Neural progenitor cell (in vitro differentiated cells): ENCODE data around the gene GNAI3. TPM values are rescaled to one million over a fixed set of nuclear protein-coding genes. Genes with fewer than 3 reads are reported as not detected.

ENCODE experiments used
- DNase-seq: peaks from one replicate; pipeline ENCODE4 v3.0.0-alpha.2; 2016; ENCODE audit warnings: low spot score
- H2AFZ ChIP-seq: fragments of 200-600 bp; sonication (generic); replicated peaks from 2 replicates; pipeline ENCODE4 v1.6.1; 2016; ENCODE audit warnings: antibody characterized with exemption
- H3F3A ChIP-seq: fragments of 200-600 bp; sonication (generic); 2 replicates; pipeline ENCODE4 v1.6.1; 2016; ENCODE audit warnings: antibody characterized with exemption, low read depth
- H3K27ac ChIP-seq: fragments of 200-600 bp; sonication (generic); 2 replicates; pipeline ENCODE4 v1.5.1; 2016; ENCODE audit warnings: mild to moderate bottlenecking
- H3K27me3 ChIP-seq: fragments of 200-600 bp; sonication (generic); 2 replicates; pipeline ENCODE4 v1.6.1; 2016; ENCODE audit warnings: mild to moderate bottlenecking, moderate library complexity
- H3K36me3 ChIP-seq: fragments of 200-600 bp; sonication (generic); 2 replicates; pipeline ENCODE4 v1.5.1; 2016
- H3K4me1 ChIP-seq: fragments of 200-600 bp; sonication (generic); 2 replicates; pipeline ENCODE4 v1.6.1; 2016; ENCODE audit warnings: mixed run types
- H3K4me2 ChIP-seq: fragments of 200-600 bp; sonication (generic); 2 replicates; pipeline ENCODE4 v1.6.1; 2016
- H3K4me3 ChIP-seq: fragments of 200-600 bp; sonication (generic); 2 replicates; pipeline ENCODE4 v1.5.1; 2016
- H3K79me2 ChIP-seq: fragments of 200-600 bp; sonication (generic); 2 replicates; pipeline ENCODE4 v1.6.1; 2016; ENCODE audit warnings: low read depth
- H3K9ac ChIP-seq: fragments of 200-600 bp; sonication (generic); 2 replicates; pipeline ENCODE4 v1.6.1; 2016
- H3K9me3 ChIP-seq: fragments of 200-600 bp; sonication (generic); 2 replicates; pipeline ENCODE4 v1.5.1; 2016; ENCODE audit warnings: low read depth
- H4K20me1 ChIP-seq: fragments of 200-600 bp; sonication (generic); 2 replicates; pipeline ENCODE4 v1.6.1; 2016; ENCODE audit warnings: low read depth
- H3K27ac Mint-ChIP-seq: 3 replicates; pipeline ENCODE4 v1.8.0; 2021; ENCODE audit warnings: mixed read lengths
- H3K27me3 Mint-ChIP-seq: 2 replicates; pipeline ENCODE4 v1.8.0; 2022; ENCODE audit warnings: low read depth, mild to moderate bottlenecking, inconsistent platforms, moderate library complexity, mixed read lengths; ENCODE audit not compliant: insufficient read depth
- H3K36me3 Mint-ChIP-seq: 3 replicates; pipeline ENCODE4 v1.8.0; 2021; ENCODE audit warnings: mixed read lengths
- H3K4me1 Mint-ChIP-seq: 3 replicates; pipeline ENCODE4 v1.8.0; 2021; ENCODE audit warnings: mixed read lengths
- H3K4me3 Mint-ChIP-seq: 3 replicates; pipeline ENCODE4 v1.8.0; 2021; ENCODE audit warnings: mild to moderate bottlenecking, moderate library complexity, mixed read lengths
- H3K9me3 Mint-ChIP-seq: 3 replicates; pipeline ENCODE4 v1.8.0; 2020; ENCODE audit warnings: mixed read lengths
- EZH2 ChIP-seq: fragments of 200-600 bp; sonication (generic); IDR thresholded peaks from 2 replicates; pipeline ENCODE4 v1.6.1; 2017; ENCODE audit warnings: antibody characterized with exemption, mild to moderate bottlenecking, moderate library complexity
- EZH2phosphoT487 ChIP-seq: fragments of 200-600 bp; sonication (generic); IDR thresholded peaks from 2 replicates; pipeline ENCODE4 v1.6.1; 2017; ENCODE audit warnings: antibody characterized with exemption
- total RNA-seq: library from RNA; depleted of rRNA; stranded (reverse); fragments of >200 nt; gene quantifications from 2 replicates; pipeline ENCODE4 v1.2.3, GENCODE V29; 2015; ENCODE audit warnings: low replicate concordance
- TF ChIP-seq, protein P1 (sequence below): fragments of 200-600 bp; sonication (generic); IDR thresholded peaks from 2 replicates; pipeline ENCODE4 v1.5.1; 2017; ENCODE audit warnings: antibody characterized with exemption, mild to moderate bottlenecking

Gene GNAI3
- total RNA-seq, 1 donor from 2014 or later = 15.4 TPM

DNA sequence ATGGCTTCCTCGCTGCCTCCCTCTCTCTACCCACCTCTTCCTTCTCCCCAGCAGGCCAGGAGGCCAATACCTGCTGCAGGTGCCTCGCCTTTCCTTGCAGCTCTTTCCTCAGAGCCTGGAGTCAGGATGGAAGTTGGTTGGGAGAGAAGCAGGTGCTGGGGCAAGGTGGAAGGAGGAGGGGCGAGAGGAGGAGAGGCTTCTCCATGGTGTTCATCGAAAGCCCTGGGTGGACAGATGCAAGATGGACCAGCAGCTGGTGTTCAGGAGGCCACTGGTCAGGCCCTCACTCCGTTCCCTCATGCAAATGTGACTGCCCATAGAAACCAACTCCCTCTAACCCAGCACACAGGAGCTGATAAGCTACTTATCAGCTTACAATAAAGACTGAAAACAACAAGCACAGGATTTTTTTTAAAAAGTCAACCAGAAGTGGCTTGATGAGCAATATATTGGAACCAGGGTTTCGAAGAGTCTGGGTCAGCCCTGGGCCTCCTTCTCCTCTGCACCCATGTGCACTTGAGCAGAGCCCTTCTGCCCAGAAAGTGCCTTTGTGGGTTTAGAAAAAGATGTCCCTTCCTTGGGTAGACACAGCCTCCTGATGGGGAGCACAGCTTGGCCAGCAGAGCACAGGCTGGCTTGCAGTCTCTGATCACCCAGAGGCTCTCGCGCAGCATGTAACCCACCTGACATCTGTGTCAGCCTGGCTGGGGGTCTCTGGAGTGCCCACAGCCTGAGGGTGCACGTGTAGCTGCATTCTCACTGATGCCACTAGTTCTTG, 90.8 kb downstream of the GNAI3 start:
- Histone ChIP-seq H3K36me3 (no peaks in the 10 kb centered on the region), H3K4me3 (no peak overlapping the region), H3K79me2 (no peaks in the 10 kb centered on the region), H3K9me3 (no peaks in the 10 kb centered on the region), H3K4me1 (peaks cover 17% of the 10 kb centered on the region), H3K27ac (no peak overlapping the region), H2AFZ (peak overlapping the region; percentile 6), H3K9ac (no peak overlapping the region), H3K4me2 (no peak overlapping the region), H3K27me3 (peaks cover 8% of the 10 kb centered on the region), H3F3A (no peaks in the 10 kb centered on the region), H4K20me1 (no peaks in the 10 kb centered on the region)
- TF ChIP-seq, protein P1, sequence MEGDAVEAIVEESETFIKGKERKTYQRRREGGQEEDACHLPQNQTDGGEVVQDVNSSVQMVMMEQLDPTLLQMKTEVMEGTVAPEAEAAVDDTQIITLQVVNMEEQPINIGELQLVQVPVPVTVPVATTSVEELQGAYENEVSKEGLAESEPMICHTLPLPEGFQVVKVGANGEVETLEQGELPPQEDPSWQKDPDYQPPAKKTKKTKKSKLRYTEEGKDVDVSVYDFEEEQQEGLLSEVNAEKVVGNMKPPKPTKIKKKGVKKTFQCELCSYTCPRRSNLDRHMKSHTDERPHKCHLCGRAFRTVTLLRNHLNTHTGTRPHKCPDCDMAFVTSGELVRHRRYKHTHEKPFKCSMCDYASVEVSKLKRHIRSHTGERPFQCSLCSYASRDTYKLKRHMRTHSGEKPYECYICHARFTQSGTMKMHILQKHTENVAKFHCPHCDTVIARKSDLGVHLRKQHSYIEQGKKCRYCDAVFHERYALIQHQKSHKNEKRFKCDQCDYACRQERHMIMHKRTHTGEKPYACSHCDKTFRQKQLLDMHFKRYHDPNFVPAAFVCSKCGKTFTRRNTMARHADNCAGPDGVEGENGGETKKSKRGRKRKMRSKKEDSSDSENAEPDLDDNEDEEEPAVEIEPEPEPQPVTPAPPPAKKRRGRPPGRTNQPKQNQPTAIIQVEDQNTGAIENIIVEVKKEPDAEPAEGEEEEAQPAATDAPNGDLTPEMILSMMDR = no peak
- TF ChIP-seq EZH2 (no peak), EZH2phosphoT487 (no peak)
- peak; percentile 45 for DNase-seq
- Mint-ChIP-seq H3K27ac (peak overlapping the region; percentile 46), H3K4me3 (no peak overlapping the region), H3K4me1 (peaks cover 33% of the 10 kb centered on the region), H3K27me3 (peaks cover 9% of the 10 kb centered on the region), H3K9me3 (peaks cover 2% of the 10 kb centered on the region), H3K36me3 (no peaks in the 10 kb centered on the region)

DNA sequence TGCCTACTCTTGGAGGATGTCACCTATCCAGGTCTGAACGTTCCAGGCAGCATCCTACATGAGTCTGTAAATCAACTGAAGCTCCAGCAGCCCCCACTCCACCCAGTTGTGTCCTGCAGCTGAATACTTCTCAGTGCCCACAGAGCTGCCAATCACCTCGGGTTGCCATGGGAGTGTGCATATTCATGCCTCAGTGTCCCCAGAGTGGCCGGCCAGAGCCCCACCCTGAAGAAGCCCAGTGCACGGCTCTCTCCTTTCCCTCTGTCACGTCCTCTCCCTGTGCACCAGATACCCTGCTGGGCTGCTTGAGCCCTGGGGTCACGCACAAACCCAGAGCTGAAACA, 91.4 kb downstream of the GNAI3 start:
- Histone ChIP-seq H4K20me1 (no peaks in the 10 kb centered on the region), H3K36me3 (no peaks in the 10 kb centered on the region), H3K27me3 (peaks cover 8% of the 10 kb centered on the region), H3F3A (no peaks in the 10 kb centered on the region), H3K79me2 (no peaks in the 10 kb centered on the region), H2AFZ (no peak overlapping the region), H3K4me2 (no peak overlapping the region), H3K4me3 (no peak overlapping the region), H3K9me3 (no peaks in the 10 kb centered on the region), H3K4me1 (peaks cover 17% of the 10 kb centered on the region), H3K27ac (no peak overlapping the region), H3K9ac (no peak overlapping the region)
- no peak for TF ChIP-seq EZH2
- no peak for TF ChIP-seq EZH2phosphoT487
- TF ChIP-seq, protein P1 = no peak
- H3K36me3 Mint-ChIP-seq = no peaks in the 10 kb centered on the region
- peaks cover 5% of the 10 kb centered on the region for H3K9me3 Mint-ChIP-seq
- peaks cover 11% of the 10 kb centered on the region for H3K27me3 Mint-ChIP-seq
- peaks cover 36% of the 10 kb centered on the region for H3K4me1 Mint-ChIP-seq
- DNase-seq = no peak
- H3K4me3 Mint-ChIP-seq = no peak overlapping the region
- peak overlapping the region; percentile 82 for H3K27ac Mint-ChIP-seq

DNA sequence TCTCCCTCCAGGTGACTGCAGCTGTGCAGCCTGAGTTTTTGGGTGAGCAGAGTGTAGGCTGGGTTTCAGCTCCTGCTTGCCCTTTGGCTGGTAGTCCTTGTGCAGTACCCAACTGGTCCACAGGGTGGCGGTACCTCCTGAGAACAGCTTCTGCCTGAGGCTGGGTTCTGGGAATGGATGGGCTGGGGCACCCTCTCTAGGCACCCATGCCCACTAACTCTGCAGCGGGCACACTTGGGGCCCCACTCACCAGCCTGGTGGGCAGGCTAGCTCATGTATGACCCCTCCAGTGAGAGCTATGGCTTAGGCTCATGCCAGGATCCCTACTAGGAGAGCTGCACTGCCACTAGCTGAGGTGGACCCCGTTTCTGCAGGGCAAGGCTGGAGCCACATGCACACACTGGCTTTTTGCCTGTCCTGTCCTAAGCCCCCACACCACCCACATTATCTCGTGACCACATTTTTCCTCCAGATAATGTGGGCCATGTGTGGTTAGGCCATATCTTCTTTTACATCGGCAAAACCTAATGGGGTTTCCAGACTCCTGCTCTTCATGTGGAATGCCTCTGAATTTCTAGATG, 92.0 kb downstream of the GNAI3 start:
- H3K27ac Mint-ChIP-seq = peak overlapping the region; percentile 82
- Histone ChIP-seq H3K79me2 (no peaks in the 10 kb centered on the region), H3K36me3 (no peaks in the 10 kb centered on the region), H3K9ac (no peak overlapping the region), H3K4me1 (peaks cover 17% of the 10 kb centered on the region), H4K20me1 (no peaks in the 10 kb centered on the region), H2AFZ (no peak overlapping the region), H3K4me3 (no peak overlapping the region), H3K27ac (no peak overlapping the region), H3K9me3 (no peaks in the 10 kb centered on the region), H3K27me3 (peaks cover 8% of the 10 kb centered on the region), H3F3A (no peaks in the 10 kb centered on the region), H3K4me2 (no peak overlapping the region)
- peaks cover 9% of the 10 kb centered on the region for H3K9me3 Mint-ChIP-seq
- no peak overlapping the region for H3K4me3 Mint-ChIP-seq
- peaks cover 11% of the 10 kb centered on the region for H3K27me3 Mint-ChIP-seq
- peak; percentile 79 for DNase-seq
- H3K36me3 Mint-ChIP-seq = no peaks in the 10 kb centered on the region
- peaks cover 37% of the 10 kb centered on the region for H3K4me1 Mint-ChIP-seq
- no peak for TF ChIP-seq EZH2phosphoT487
- TF ChIP-seq, protein P1 = peak; percentile 90
